SK-MEL-5 (cell line): ENCODE data around the gene CSNK1A1. TPM values are rescaled to one million over a fixed set of nuclear protein-coding genes. Genes with fewer than 3 reads are reported as not detected.

Source experiments
- DNase-seq: peaks from one replicate; pipeline ENCODE4 v3.0.0-alpha.2; 2016; ENCODE audit warnings: low read depth, low spot score
- in situ Hi-C: cut with HindIII; loops from 2 replicates; pipeline ENCODE4 v1.10.0; 2016; ENCODE audit warnings: low sequenced_read_pairs, high pct_unique_total_duplicates, low pct_unique_long_range_greater_than_20kb
- total RNA-seq: library from RNA; depleted of rRNA; stranded (reverse); fragments of >200 nt; shearing (Covaris generic); gene quantifications from 2 replicates; pipeline ENCODE4 v1.2.3, GENCODE V29; 2014

Gene CSNK1A1
- total RNA-seq, 1 experiment from 2014 or later, result 189 TPM

GRCh38 chr5:149510136-149510535, 41.1 kb downstream of the CSNK1A1 start:
- in situ Hi-C loops, result no loop called here
- DNase-seq, result no peak

DNA sequence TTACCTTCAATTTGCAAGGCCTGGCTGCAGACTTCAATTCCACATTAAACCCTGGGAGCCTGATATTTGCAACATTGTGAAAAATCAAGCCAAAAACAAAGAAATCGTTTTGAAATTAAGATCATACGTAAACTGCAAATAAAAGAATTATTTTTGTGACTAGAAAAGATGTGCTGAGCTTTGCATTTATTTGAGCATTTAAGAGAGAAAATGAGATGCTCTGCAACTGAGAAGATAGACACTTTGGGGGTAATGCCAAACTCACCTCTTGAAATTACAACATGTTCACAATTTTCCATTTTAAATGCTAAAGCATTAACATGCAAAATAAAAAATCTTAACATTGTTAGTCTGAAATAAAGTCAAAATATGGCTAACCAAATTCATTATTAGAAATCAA, 46.6 kb downstream of the CSNK1A1 start:
- no peak for DNase-seq
- in situ Hi-C loops, result no loop called here

DNA sequence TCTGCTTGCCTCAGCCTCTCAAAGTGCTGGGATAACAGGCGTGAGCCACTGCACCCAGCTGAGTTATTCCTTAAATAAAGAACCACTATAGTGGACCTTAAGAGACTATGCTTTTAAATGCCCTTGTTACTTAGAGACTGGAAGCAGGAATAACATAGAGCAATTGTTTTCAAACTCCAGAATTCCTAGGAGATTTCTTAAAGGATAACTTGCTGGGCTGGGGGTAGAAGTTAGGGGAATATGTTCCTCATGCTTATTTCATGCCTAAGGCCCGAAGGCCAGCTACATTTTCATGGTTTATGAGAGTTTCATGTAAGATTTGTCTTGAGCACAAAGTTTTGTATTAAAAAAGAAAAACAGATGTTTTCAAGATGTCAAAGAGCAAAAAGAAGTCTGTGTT, 48.2 kb downstream of the CSNK1A1 start:
- DNase-seq, result no peak
- in situ Hi-C loops, result no loop called here

DNA sequence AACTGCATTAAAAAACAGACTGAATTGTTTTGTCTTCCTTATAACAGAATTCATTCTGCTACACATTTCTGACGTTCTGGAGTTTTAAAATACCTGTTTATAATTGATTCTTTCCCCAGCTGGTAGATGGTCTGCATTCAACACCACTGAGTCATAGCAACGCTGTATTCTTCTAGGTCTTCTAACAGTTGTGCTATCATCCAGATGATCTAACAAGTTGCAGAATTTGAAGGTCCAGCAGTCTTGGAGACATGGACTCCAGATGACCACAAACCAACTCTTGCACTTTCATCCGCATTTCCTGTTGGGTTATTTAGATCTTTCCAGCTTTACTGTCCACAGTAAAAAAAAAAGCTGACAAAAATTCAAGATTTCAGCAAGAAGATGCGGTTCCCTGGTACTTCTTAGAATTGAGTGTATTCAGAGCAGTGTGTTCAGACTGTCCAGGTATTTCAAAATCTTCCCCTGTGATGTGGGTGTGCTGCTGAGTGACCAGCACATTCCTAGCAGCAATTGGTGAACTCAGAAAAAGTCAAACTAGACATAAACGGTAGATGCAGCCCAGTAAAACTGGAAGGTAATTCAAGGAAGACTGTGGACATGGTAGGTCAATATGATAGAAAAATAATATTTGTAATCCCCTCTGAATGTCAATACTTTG, 50.2 kb downstream of the CSNK1A1 start:
- in situ Hi-C loops, result no loop called here
- no peak for DNase-seq

DNA sequence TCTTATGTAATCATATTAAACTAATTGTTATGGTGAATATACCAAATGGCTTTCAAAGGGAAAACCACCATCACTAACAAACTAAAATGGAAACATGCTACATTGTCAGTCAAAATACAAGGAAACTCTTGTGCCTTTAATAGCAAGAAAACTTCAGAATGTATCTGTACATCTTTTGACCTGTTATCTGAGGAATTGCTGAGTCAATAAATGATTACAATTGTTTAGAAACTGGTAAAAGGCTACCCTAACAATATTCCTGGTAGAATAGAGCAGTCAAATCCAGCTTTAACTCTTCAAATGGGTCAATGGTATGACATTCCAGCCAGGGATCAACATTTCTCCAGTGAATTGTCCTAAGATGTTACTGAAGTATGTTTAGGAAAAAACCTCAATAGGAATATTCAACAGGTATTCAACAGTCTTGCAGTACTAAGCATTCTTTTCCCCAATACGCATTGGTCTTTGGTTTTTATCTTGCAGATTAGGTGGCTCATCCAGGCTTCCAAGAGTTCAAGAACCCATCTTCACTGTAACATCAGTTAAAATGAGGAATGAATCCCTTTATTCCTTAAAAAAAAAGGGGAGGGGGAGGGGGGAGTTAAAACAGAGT, 52.4 kb downstream of the CSNK1A1 start:
- in situ Hi-C loops, result no loop called here
- DNase-seq, result no peak

- DNase-seq, result no peak
These were observed 53.9 kb downstream of the CSNK1A1 start for GRCh38 chr5:149497357-149497756.

GRCh38 chr5:149496917-149497316, 54.3 kb downstream of the CSNK1A1 start:
- in situ Hi-C loops, result no loop called here
- no peak for DNase-seq

More at GRCh38 chr5:149497357-149497756, 53.9 kb downstream of the CSNK1A1 start:
- in situ Hi-C loops, result no loop called here

DNA sequence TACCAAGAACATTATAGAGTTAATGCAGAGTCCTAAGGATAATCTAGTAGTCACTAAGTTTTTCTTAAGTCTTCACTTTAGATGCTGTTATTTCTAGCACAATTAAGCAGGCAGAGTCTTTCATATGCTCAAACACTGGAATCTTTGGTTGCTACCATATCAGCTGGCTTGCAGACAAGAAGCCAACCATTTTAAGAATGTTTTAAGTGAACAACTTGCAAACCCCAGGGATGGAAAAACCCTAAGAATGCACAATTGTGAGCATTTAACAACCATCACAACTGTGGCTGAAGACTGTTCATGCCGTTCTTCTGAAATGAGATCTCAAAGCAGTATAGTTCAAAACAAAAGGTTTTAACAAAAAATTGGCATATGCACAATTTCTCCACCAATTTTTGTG, 55.1 kb downstream of the CSNK1A1 start:
- in situ Hi-C loops, result no loop called here
- no peak for DNase-seq

DNA sequence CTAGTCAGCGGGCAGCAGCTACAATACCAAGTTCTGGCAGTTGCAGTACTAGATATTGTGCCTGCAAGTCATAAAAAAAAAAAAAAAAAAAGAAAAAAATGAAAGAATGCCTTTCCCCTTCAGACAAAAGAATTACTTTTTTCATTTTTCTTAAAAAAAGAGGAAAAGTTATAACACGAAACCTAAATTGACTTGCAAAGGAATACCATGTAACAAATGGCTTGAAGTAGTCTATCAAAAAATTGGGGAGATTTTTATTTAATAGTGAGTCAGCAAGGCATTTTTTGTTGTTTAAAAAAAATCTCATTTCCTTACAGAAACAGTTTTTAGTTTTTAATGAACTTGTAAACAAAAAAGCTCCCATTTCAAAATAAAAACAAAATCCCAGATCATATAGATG, 55.6 kb downstream of the CSNK1A1 start:
- in situ Hi-C loops, result no loop called here
- DNase-seq, result no peak

DNA sequence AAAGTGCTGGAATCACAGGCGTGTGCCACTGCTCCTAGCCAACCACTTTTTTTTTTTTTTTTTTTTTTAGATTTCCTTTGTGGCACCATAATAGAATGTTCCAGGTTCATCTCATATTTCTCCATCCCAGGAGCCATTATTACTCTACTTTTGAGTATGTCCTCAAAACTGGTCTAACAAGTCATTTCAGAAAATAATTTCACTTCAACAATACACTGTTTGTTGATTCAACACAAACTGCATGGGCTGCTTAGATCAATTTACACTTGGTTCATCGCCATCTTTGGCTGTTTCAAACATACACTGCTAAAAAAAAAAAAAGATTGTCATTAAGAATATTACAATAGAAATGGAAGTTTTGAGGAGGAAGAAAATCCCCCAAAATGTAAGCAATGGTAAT, 57.9 kb downstream of the CSNK1A1 start:
- in situ Hi-C loops, result no loop called here

GRCh38 chr5:149492781-149493180, 58.5 kb downstream of the CSNK1A1 start:
- in situ Hi-C loops, result no loop called here
- no peak for DNase-seq

More for the DNA sequence above, 57.9 kb downstream of the CSNK1A1 start:
- DNase-seq, result no peak

GRCh38 chr5:149490599-149491485, 60.4 kb downstream of the CSNK1A1 start:
- in situ Hi-C loops, result no loop called here
- no peak for DNase-seq

- no peak for DNase-seq
- in situ Hi-C loops, result no loop called here
These were observed 61.6 kb downstream of the CSNK1A1 start for GRCh38 chr5:149489605-149490037.

DNA sequence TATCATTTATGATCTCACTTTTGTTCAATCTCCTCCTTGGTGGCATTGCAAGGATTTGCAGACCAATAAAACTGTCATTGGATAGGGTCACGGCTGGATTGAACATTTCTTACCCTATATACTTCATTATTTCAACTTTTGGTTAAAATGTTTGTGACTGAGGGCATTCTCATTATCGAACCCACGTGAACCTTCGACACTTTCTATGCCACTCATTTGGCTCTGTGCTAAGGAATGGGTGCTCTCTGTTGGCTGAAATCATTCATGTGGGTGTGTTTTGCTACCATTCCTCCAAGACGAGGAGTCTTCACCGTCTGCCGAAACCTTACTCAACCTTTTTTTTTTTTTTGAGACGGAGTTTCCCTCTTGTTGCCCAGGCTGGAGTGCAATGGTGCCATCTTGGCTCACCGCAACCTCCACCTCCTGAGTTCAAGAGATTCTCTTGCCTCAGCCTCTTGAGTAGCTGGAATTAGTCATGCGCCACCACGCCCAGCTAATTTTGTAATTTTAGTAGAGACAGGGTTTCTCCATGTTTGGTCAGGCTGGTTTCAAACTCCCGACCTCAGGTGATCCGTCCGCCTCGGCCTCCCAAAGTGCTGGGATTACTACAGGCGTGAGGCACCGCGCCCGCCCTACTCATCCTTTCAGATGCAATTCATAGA, 62.5 kb downstream of the CSNK1A1 start:
- in situ Hi-C loops, result no loop called here

DNA sequence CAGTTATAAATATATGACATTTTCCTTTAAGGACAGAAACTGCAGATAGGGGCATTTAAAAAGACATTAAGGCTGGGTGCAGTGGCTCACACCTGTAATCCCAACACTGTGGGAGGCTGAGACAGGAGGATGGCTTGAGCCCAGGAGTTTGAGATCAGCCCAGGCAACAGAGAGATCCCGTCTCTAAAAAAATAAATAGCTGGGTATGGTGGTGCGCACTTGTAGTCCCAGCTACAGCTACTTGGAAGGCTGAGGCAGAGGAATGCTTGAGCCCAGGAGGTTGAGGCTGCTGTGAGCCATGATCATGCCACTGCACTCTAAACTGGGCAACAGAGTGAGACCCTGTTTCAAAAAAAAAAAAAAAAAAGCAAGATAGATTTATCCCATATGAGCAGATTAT, 63.6 kb downstream of the CSNK1A1 start:
- no peak for DNase-seq
- in situ Hi-C loops, result no loop called here

More for the DNA sequence above, 62.5 kb downstream of the CSNK1A1 start:
- DNase-seq, result no peak

GRCh38 chr5:149486726-149487635, 64.3 kb downstream of the CSNK1A1 start:
- no peak for DNase-seq
- in situ Hi-C loops, result no loop called here
